NB4 (cell line): Measurements from ENCODE around the gene RPL32.

ENCODE experiments used
- DNase-seq: peaks from one replicate; pipeline ENCODE4 v3.0.0; 2010; ENCODE audit warnings: low read depth
- H3K4me3 ChIP-seq: one replicate; pipeline ENCODE4 v1.5.1; 2011; ENCODE audit warnings: mild to moderate bottlenecking, low read depth, low read length, moderate library complexity
- CTCF ChIP-seq: IDR thresholded peaks from one replicate; pipeline ENCODE4 v1.5.1; 2012; ENCODE audit warnings: low read depth, low read length
- MAX ChIP-seq: IDR thresholded peaks from 2 replicates; pipeline ENCODE4 v1.6.1; 2011; ENCODE audit warnings: low read depth, low read length
- MYC ChIP-seq: IDR thresholded peaks from 2 replicates; pipeline ENCODE4 v1.6.1; 2011; ENCODE audit warnings: low read depth, low read length
- POLR2A ChIP-seq: IDR thresholded peaks from 2 replicates; pipeline ENCODE4 v1.6.1; 2011; ENCODE audit warnings: mild to moderate bottlenecking; ENCODE audit not compliant: insufficient read length; ENCODE audit errors: extremely low read depth

Gene RPL32

GRCh38 chr3:12809435-12809834, 31.9 kb downstream of the RPL32 start:
- TF ChIP-seq MYC (no peak), CTCF (no peak), POLR2A (no peak), MAX (no peak)
- DNase-seq: no peak
- H3K4me3 ChIP-seq: no peak overlapping the region

GRCh38 chr3:12809001-12809400, 32.4 kb downstream of the RPL32 start:
- no peak for DNase-seq
- no peak overlapping the region for H3K4me3 ChIP-seq
- TF ChIP-seq MYC: no peak
- TF ChIP-seq CTCF: no peak
- no peak for TF ChIP-seq POLR2A
- TF ChIP-seq MAX: no peak

GRCh38 chr3:12808587-12808986, 32.8 kb downstream of the RPL32 start:
- H3K4me3 ChIP-seq: no peak overlapping the region
- no peak for DNase-seq
- no peak for TF ChIP-seq MYC
- no peak for TF ChIP-seq POLR2A
- no peak for TF ChIP-seq MAX
- TF ChIP-seq CTCF: no peak

DNA sequence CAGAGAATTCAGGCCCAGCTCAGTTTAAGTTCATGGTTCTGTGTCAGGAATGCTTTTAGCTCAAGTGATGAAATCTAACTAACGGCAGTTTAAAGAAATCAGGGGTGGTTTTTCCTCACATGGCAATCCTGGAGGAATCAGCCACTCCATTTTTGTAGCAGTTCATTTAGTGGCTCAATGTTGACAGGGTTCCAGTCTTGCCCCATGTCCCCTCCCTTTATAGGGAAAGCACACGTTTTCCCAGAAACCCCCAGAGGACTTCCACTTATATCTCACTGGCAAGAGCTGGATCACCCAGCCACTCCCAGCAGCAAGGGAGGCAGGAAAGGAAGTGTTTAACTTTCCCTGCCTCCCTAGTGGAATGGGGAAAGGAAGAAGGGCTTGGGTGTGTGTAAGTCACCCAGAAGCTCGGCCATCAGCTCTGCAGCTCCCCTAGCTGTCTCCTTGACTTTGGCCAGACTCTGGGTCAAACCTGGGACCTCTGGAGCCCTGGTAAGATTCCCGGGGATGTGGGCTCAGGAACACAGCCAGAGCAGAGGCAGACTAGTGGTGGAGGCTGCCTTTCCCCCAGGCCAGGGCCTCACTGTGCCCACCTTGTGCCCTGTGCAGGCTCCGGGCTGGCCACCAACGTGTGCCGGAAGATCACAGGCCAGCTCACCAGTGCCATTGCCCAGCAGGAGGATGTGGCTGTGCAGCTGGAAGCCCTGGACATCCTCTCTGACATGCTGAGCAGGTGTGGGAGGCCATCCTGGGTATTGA, 33.6 kb downstream of the RPL32 start:
- DNase-seq: no peak
- TF ChIP-seq MAX: no peak
- no peak overlapping the region for H3K4me3 ChIP-seq

DNA sequence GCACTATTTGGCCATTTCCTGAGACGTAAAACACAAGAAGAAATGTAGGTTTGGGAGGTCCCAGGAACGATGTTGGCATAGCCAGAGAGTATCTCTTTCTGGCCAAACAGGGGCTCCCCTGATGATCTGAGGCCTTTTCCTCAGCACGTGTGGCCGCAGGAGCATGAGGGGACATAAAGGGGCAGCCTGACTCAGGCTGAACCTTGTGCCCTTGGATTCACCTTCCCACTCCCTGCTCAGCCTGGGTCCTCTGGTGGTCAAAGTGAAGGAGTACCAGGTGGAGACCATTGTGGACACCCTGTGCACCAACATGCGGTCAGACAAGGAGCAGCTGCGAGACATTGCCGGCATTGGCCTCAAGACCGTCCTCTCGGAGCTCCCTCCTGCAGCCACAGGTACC, 34.3 kb downstream of the RPL32 start:
- no peak for DNase-seq
- TF ChIP-seq MYC (no peak), POLR2A (no peak), MAX (no peak), CTCF (no peak)
- no peak overlapping the region for H3K4me3 ChIP-seq

DNA sequence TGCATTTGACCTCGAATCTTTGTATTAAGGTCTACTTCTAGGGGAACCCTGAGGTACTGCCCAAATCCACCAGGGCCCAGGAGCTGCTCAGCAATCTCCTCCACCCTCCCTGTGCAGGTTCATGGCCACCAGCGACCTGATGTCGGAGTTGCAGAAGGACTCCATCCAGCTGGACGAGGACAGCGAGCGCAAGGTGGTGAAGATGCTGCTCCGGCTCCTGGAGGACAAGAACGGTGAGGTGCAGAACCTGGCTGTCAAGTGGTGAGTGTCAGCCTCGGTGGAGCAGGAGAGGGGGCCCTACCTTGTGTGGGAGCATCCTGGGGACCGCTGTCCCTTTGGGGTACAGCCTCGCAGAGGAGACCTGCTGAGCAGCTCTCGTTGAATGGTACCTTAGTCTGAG, 38.0 kb downstream of the RPL32 start:
- no peak overlapping the region for H3K4me3 ChIP-seq
- no peak for TF ChIP-seq MAX
- no peak for TF ChIP-seq MYC
- no peak for TF ChIP-seq CTCF
- DNase-seq: no peak
